Bone marrow (tissue), 2 donors: Measurements from ENCODE around the gene SEC61B.

Source experiments
- DNase-seq, 2 donors: peaks; one replicate each; lab custom pipeline; 2025; lab: John Stamatoyannopoulos, UW

Gene SEC61B

DNA sequence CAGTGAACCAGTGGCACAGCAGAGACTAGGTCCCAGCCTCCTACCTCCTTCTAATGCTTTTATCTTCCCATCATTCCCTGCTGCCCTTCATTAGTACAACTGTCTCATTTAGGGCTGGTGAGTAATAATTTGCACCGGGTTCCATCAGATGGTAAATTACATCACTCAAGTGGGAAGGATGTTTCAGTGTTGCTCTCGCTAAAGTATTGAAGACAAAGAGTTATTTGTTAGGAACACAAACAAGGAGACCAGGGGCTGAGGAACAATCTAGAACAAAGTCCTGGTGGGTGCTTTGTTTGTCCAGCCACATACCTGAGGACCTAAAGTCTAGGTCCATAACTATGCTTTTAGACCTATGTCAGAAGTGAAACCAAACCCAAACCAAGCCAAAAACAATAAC is 52.4 kb downstream of the SEC61B start:
- no peak for DNase-seq
